ENCODE measurements around the gene KCNIP3.

GRCh38 chr2:95275601-95276243 is 21.4 kb upstream of the KCNIP3 start:
- TF ChIP-seq CTCF (IDR thresholded peaks at IDR 0.05; ENCODE audit: insufficient read depth, low read depth, low read length) (no peak), EZH2 (IDR thresholded peaks at IDR 0.05; ENCODE audit: insufficient read depth, low read length) (no peak)

Data from astrocyte (in vitro differentiated cells and primary cell).